Transverse colon (tissue), 4 donors: ENCODE data around the gene SNF8.

Experiments
- POLR2A ChIP-seq: fragments of 450-650 bp; IDR thresholded peaks from one replicate; pipeline ENCODE4 v1.6.1; 2016; ENCODE audit warnings: antibody characterized with exemption, mild to moderate bottlenecking, moderate library complexity
- POLR2AphosphoS5 ChIP-seq, 3 donors: sonication (generic); formaldehyde crosslinking; IDR thresholded peaks; one replicate each; pipeline ENCODE4 v1.6.1; 2016; ENCODE audit warnings: antibody characterized with exemption in 3 of 3
- TF ChIP-seq, protein P1 (sequence below), 5 experiments: fragments of 200-600 bp in 3 of 5; fragments of 450-650 bp in 2 of 5; sonication (generic) in 3 of 5; IDR thresholded peaks; 1 replicate in 2 of 5; 2 replicates in 3 of 5; pipeline ENCODE4 v1.5.1; 2016 to 2017; ENCODE audit warnings: antibody characterized with exemption in 5 of 5, inconsistent platforms in 3 of 5, mild to moderate bottlenecking in 2 of 5, moderate library complexity in 1 of 5

DNA sequence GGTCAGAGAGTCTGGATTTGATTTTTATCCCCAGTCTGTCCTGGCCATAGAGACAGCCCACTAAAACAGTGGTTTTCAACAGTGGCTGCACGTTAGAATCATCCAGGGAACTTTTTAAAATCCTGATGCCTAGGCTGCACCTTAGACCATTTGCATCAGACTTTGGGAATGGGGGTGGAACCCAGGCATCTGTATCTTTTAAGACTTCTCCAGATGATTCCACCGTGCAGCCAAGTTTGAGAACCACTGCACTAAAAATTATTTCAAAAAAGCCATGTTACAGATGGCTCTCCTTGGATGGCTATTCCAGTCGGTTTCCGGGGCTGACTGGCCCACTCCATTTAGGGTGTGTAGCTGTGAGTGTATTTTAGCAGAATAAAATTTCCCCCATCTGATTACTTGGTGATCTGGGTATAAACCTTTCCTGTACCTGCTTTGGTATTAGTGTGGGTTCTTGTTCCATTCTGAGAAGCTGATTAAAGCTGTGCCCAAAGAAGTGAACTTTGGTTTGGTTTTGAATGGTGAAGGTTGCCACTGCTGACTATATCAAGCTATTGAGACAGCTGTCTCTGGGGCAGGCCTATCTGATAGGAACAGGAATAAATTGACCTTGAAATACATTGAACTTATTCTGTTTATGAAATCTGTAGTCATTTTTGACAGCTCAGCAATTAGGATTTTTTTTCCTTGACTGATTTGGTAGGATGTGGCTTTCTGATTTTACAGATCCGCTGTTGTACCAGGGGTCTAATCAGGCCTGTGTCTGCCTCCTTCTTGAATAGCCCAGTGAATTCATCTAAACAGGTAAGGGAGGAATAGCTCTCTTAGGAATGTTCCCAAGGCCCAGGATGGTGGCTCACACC lies 50.8 kb downstream of the SNF8 start:
- TF ChIP-seq, protein P1, sequence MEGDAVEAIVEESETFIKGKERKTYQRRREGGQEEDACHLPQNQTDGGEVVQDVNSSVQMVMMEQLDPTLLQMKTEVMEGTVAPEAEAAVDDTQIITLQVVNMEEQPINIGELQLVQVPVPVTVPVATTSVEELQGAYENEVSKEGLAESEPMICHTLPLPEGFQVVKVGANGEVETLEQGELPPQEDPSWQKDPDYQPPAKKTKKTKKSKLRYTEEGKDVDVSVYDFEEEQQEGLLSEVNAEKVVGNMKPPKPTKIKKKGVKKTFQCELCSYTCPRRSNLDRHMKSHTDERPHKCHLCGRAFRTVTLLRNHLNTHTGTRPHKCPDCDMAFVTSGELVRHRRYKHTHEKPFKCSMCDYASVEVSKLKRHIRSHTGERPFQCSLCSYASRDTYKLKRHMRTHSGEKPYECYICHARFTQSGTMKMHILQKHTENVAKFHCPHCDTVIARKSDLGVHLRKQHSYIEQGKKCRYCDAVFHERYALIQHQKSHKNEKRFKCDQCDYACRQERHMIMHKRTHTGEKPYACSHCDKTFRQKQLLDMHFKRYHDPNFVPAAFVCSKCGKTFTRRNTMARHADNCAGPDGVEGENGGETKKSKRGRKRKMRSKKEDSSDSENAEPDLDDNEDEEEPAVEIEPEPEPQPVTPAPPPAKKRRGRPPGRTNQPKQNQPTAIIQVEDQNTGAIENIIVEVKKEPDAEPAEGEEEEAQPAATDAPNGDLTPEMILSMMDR (IDR thresholded peaks at IDR 0.05) = no peak
- TF ChIP-seq POLR2A (no peak), POLR2AphosphoS5 (IDR thresholded peaks at IDR 0.05) (no peak)
